ENCODE measurements around the gene ZNRF2. TPM values are rescaled to one million over a fixed set of nuclear protein-coding genes. Genes with fewer than 3 reads are reported as not detected.

ZNRF2 gene
- total RNA-seq, 1 donor from 2014 or later: 11.2 TPM

DNA sequence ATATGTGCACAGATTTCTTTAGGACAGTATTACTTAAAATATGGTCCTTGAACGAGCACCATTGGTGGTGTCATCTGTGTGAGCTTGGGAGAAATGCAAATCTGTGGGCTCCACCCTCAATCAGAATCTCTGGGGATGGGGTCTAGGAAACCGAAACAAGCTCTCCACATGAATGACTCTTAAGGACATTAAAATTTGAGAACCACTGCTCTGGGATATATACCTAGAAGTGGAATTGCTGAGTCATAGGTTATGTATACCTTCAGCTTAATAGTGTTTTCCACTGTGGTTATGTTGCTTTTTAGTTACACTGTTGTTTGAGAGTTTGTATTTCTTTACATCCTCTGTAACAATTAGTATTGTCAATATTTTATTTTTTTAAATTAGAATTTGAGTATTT, 24.0 kb downstream of the ZNRF2 start:
- Mint-ChIP-seq H3K4me1 (ENCODE audit: unreplicated experiment) (peaks cover 24% of the 10 kb centered on the region), H3K27ac (no peak overlapping the region)

DNA sequence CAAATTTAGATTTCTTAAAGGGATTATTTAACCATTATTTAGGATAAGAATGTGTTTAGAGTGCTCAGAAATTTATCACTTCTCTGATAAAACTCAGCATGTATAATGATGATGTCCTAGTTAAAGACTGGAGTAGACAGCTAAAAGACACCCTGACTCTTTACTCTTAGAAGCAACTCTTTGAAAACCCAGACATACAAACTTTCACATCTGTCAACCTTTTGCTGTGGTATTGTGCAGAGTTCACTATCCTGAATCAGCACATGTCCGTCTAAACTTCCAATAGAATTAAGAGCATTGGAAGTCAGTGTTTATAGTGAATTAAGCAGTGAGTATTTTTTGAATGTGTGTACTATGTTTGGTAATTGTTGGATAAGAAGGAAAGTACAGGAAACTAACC, 24.9 kb downstream of the ZNRF2 start:
- Mint-ChIP-seq H3K4me1 (ENCODE audit: unreplicated experiment) (peaks cover 24% of the 10 kb centered on the region), H3K9me3 (no peaks in the 10 kb centered on the region), H3K36me3 (no peaks in the 10 kb centered on the region), H3K27ac (peak overlapping the region; percentile 84), H3K27me3 (no peaks in the 10 kb centered on the region), H3K4me3 (peak overlapping the region; percentile 44)
- DNase-seq (ENCODE audit: extremely low spot score, unreplicated experiment): no peak
- TF ChIP-seq, protein P1, sequence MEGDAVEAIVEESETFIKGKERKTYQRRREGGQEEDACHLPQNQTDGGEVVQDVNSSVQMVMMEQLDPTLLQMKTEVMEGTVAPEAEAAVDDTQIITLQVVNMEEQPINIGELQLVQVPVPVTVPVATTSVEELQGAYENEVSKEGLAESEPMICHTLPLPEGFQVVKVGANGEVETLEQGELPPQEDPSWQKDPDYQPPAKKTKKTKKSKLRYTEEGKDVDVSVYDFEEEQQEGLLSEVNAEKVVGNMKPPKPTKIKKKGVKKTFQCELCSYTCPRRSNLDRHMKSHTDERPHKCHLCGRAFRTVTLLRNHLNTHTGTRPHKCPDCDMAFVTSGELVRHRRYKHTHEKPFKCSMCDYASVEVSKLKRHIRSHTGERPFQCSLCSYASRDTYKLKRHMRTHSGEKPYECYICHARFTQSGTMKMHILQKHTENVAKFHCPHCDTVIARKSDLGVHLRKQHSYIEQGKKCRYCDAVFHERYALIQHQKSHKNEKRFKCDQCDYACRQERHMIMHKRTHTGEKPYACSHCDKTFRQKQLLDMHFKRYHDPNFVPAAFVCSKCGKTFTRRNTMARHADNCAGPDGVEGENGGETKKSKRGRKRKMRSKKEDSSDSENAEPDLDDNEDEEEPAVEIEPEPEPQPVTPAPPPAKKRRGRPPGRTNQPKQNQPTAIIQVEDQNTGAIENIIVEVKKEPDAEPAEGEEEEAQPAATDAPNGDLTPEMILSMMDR (conservative IDR thresholded peaks at IDR 0.05): no peak

More for the DNA sequence above, 24.0 kb downstream of the ZNRF2 start:
- no peak for DNase-seq (ENCODE audit: extremely low spot score, unreplicated experiment)
- no peaks in the 10 kb centered on the region for H3K36me3 Mint-ChIP-seq
- no peaks in the 10 kb centered on the region for H3K9me3 Mint-ChIP-seq
- H3K27me3 Mint-ChIP-seq: no peaks in the 10 kb centered on the region
- TF ChIP-seq, protein P1 (conservative IDR thresholded peaks at IDR 0.05): no peak
- no peak overlapping the region for H3K4me3 Mint-ChIP-seq

DNA sequence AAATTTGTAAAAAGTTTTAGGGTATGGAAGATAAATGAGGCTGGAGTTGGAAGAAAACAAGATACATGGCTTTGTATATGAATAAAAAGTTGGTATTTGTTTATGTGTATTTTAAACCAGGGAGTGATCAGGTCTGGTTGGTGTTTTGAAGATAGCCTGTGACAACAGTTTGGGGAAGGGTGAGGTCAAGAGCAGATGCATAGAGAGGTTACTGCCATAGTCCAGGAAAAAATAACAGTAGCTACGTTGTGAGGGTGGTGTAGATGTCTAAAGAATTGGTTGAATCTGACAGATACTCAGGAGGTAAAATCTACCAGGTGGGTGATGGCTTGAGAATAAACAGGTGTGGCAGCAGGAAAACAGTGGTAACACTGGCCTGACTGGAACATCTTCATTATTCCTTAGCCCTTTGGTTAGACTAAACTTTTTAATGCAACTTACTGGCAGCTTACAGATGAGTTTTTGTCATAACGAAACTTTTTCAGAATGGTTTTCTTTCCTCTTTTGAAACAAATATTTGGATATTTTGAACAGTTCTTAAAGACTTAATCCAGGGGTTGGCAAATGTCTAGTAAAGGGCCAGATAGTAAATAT, 25.5 kb downstream of the ZNRF2 start:
- H3K9me3 Mint-ChIP-seq: peaks cover under 1% of the 10 kb centered on the region
- no peaks in the 10 kb centered on the region for H3K27me3 Mint-ChIP-seq
- no peak for DNase-seq (ENCODE audit: extremely low spot score, unreplicated experiment)
- peak overlapping the region; percentile 47 for H3K4me3 Mint-ChIP-seq
- H3K4me1 Mint-ChIP-seq (ENCODE audit: unreplicated experiment): peaks cover 20% of the 10 kb centered on the region
- H3K27ac Mint-ChIP-seq: peak overlapping the region; percentile 84
- H3K36me3 Mint-ChIP-seq: no peaks in the 10 kb centered on the region
- TF ChIP-seq, protein P1 (conservative IDR thresholded peaks at IDR 0.05): no peak

DNA sequence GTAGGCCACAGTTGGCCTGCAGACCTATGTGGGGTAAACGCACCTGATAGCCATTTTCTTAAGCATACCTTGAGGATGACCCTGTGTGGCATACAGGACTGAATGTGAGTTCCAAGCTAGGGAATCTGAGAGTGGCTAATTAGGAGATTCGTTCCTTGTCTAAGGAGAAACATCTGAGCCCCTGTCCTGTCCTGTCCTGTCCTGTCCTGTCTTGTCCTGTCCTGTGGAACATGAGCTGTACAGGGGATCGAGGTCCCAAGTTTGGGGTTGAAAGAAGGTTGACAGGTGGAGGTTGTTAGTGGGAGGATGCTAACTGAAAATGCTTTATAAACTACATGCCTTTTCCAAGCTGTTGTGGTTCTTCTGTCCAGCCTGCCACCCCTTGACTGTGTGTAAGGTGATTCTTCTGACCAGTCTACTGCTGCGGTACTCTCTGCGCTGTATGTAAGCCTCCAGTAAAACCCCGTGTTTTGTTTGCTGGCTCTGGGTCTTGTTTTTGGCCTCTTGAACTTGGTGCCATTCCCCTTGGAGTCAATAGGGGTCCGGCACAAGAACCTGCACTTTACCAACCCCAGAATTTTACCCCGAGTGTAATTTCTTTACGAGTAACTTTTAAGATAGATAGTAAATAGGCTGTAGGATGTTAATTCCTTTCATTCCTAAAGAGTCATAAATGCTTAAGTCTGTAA, 26.4 kb downstream of the ZNRF2 start:
- H3K27me3 Mint-ChIP-seq: no peaks in the 10 kb centered on the region
- no peak overlapping the region for H3K4me3 Mint-ChIP-seq
- no peaks in the 10 kb centered on the region for H3K36me3 Mint-ChIP-seq
- TF ChIP-seq, protein P1 (conservative IDR thresholded peaks at IDR 0.05): no peak
- DNase-seq (ENCODE audit: extremely low spot score, unreplicated experiment): no peak
- H3K27ac Mint-ChIP-seq: peak overlapping the region; percentile 82
- H3K9me3 Mint-ChIP-seq: peaks cover 6% of the 10 kb centered on the region
- H3K4me1 Mint-ChIP-seq (ENCODE audit: unreplicated experiment): peaks cover 20% of the 10 kb centered on the region

DNA sequence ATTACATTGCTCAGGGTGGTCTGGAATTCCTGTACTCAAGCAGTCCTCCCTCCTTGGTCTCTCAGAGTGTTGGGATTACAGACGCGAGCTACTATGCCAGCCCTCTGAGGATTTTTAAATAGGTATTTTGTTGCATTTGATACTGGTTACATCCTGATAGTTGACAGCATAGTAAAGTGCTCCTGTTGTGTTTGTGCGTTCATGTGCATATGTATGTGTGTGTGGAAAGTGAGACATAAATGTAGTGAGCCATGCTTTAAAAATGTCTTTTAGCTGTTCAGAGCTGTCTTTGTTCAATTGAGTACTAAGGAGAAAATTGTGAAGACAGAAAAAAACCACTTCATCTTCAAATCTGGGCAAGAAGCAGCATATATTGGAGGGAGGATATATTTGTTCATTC, 27.8 kb downstream of the ZNRF2 start:
- Mint-ChIP-seq H3K27me3 (no peaks in the 10 kb centered on the region), H3K4me1 (ENCODE audit: unreplicated experiment) (peaks cover 23% of the 10 kb centered on the region), H3K9me3 (peaks cover 6% of the 10 kb centered on the region), H3K4me3 (no peak overlapping the region), H3K27ac (no peak overlapping the region), H3K36me3 (no peaks in the 10 kb centered on the region)
- DNase-seq (ENCODE audit: extremely low spot score, unreplicated experiment): no peak
- TF ChIP-seq, protein P1 (conservative IDR thresholded peaks at IDR 0.05): no peak
